K562 (cell line): ENCODE measurements around the gene PRL.

ENCODE experiments used
- FOXP1 ChIP-seq: sonication (generic); formaldehyde crosslinking; IDR thresholded peaks from 2 replicates; pipeline ENCODE4 v1.8.0; 2022; ENCODE audit warnings: mild to moderate bottlenecking, missing genetic modification reagents
- GABPB2 ChIP-seq: fragments of 250-450 bp; sonication (Bioruptor Pico); conservative IDR thresholded peaks from 2 replicates; pipeline ENCODE4 v1.5.1; 2021; ENCODE audit warnings: mild to moderate bottlenecking
- HCFC1 ChIP-seq: IDR thresholded peaks from 2 replicates; pipeline ENCODE4 v1.6.1; 2012; ENCODE audit warnings: low read depth, low read length, improper control_type of control experiment
- TAF15 ChIP-seq: fragments of 200-400 bp; formaldehyde crosslinking; IDR thresholded peaks from 2 replicates; pipeline ENCODE4 v1.6.1; 2017; ENCODE audit warnings: mild to moderate bottlenecking, low read depth, low read length, moderate library complexity
- ZNF121 ChIP-seq: sonication (generic); formaldehyde crosslinking; conservative IDR thresholded peaks from 2 replicates; pipeline ENCODE4 v1.8.0; 2022; ENCODE audit warnings: missing genetic modification reagents
- TF ChIP-seq, protein P1 (sequence below), 3 experiments: IDR thresholded peaks in 2 of 3; conservative IDR thresholded peaks in 1 of 3; 2 replicates each; pipeline ENCODE4 v1.5.1; 2011 to 2012; ENCODE audit warnings: low read length in 3 of 3, mild to moderate bottlenecking in 3 of 3, control low read depth in 2 of 3, improper control_type of control experiment in 1 of 3, inconsistent platforms in 1 of 3, low read depth in 1 of 3, mixed read lengths in 1 of 3, moderate library complexity in 1 of 3; ENCODE audit not compliant: insufficient read depth in 2 of 3
- TF ChIP-seq, protein P2 (sequence below): sonication (generic); formaldehyde crosslinking; IDR thresholded peaks from 2 replicates; pipeline ENCODE4 v1.8.0; 2022; ENCODE audit warnings: missing genetic modification reagents, mild to moderate bottlenecking, borderline replicate concordance
- TF ChIP-seq, protein P3 (sequence below): fragments of 450-650 bp; IDR thresholded peaks from 2 replicates; pipeline ENCODE4 v1.6.1; 2018; ENCODE audit warnings: mild to moderate bottlenecking, low read depth; ENCODE audit not compliant: partially characterized antibody
- TF ChIP-seq, protein P4 (sequence below): fragments of 450-650 bp; IDR thresholded peaks from one replicate; pipeline ENCODE4 v1.6.1; 2018; ENCODE audit warnings: mild to moderate bottlenecking, moderate library complexity; ENCODE audit not compliant: partially characterized antibody

DNA sequence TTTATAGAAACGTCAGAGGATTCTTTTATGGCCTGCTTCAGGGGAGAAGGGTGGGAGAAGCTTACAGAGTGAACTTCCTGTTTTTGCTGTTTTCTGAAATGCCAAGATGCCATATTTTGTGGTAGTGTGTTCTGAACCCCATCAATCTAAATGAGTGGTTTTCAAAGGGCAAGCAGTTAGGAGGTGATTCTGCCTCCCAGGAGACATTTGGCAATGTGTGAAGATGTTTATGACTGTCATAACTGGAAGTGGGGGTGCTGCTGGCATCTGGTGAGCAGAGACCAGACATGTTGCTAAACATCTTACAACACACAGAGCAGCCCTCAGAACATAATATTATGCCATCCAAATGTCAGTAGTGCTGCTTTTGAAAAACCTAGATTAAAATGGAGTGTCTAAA is 6.0 kb upstream of the PRL start:
- TF ChIP-seq FOXP1 (CRISPR knock-in tag) (no peak), GABPB2 (no peak), ZNF121 (CRISPR knock-in tag) (no peak), HCFC1 (no peak), TAF15 (no peak)
- TF ChIP-seq, protein P1, sequence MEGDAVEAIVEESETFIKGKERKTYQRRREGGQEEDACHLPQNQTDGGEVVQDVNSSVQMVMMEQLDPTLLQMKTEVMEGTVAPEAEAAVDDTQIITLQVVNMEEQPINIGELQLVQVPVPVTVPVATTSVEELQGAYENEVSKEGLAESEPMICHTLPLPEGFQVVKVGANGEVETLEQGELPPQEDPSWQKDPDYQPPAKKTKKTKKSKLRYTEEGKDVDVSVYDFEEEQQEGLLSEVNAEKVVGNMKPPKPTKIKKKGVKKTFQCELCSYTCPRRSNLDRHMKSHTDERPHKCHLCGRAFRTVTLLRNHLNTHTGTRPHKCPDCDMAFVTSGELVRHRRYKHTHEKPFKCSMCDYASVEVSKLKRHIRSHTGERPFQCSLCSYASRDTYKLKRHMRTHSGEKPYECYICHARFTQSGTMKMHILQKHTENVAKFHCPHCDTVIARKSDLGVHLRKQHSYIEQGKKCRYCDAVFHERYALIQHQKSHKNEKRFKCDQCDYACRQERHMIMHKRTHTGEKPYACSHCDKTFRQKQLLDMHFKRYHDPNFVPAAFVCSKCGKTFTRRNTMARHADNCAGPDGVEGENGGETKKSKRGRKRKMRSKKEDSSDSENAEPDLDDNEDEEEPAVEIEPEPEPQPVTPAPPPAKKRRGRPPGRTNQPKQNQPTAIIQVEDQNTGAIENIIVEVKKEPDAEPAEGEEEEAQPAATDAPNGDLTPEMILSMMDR (IDR thresholded peaks at IDR 0.05 in 2 of 3, conservative IDR thresholded peaks at IDR 0.05 in 1 of 3; ENCODE audit: insufficient read depth in 2 of 3, low read depth in 1 of 3, low read length in 3 of 3), result no peak
- TF ChIP-seq, protein P2, sequence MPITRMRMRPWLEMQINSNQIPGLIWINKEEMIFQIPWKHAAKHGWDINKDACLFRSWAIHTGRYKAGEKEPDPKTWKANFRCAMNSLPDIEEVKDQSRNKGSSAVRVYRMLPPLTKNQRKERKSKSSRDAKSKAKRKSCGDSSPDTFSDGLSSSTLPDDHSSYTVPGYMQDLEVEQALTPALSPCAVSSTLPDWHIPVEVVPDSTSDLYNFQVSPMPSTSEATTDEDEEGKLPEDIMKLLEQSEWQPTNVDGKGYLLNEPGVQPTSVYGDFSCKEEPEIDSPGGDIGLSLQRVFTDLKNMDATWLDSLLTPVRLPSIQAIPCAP (CRISPR knock-in tag), result no peak
- TF ChIP-seq, protein P3, sequence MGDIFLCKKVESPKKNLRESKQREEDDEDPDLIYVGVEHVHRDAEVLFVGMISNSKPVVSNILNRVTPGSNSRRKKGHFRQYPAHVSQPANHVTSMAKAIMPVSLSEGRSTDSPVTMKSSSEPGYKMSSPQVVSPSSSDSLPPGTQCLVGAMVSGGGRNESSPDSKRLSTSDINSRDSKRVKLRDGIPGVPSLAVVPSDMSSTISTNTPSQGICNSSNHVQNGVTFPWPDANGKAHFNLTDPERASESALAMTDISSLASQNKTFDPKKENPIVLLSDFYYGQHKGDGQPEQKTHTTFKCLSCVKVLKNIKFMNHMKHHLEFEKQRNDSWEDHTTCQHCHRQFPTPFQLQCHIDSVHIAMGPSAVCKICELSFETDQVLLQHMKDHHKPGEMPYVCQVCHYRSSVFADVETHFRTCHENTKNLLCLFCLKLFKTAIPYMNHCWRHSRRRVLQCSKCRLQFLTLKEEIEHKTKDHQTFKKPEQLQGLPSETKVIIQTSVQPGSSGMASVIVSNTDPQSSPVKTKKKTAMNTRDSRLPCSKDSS, result no peak
- TF ChIP-seq, protein P4, sequence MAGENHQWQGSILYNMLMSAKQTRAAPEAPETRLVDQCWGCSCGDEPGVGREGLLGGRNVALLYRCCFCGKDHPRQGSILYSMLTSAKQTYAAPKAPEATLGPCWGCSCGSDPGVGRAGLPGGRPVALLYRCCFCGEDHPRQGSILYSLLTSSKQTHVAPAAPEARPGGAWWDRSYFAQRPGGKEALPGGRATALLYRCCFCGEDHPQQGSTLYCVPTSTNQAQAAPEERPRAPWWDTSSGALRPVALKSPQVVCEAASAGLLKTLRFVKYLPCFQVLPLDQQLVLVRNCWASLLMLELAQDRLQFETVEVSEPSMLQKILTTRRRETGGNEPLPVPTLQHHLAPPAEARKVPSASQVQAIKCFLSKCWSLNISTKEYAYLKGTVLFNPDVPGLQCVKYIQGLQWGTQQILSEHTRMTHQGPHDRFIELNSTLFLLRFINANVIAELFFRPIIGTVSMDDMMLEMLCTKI, result no peak
